Endothelial cell of hepatic sinusoid (primary cell): Measurements from ENCODE around the gene GAL.

Experiments
- in situ Hi-C: cut with HindIII; loops from 2 replicates; pipeline ENCODE4 v1.10.0; 2017; ENCODE audit warnings: low sequenced_read_pairs

The GAL gene

GRCh38 chr11:68698993-68699392 is 14.6 kb downstream of the GAL start:
- in situ Hi-C loops: no loop called here

- in situ Hi-C loops: loop anchor here (5.0 kb wide), 1 partner anchor 52 kb away; no protein-coding TSS in a partner anchor
Observed at GRCh38 chr11:68704887-68705286, 20.5 kb downstream of the GAL start.

GRCh38 chr11:68707527-68707926 is 23.2 kb downstream of the GAL start:
- in situ Hi-C loops: no loop called here

GRCh38 chr11:68709062-68709461 is 24.7 kb downstream of the GAL start:
- in situ Hi-C loops: no loop called here

GRCh38 chr11:68710409-68710808 is 26.1 kb downstream of the GAL start:
- in situ Hi-C loops: no loop called here

GRCh38 chr11:68711114-68711513 is 26.8 kb downstream of the GAL start:
- in situ Hi-C loops: no loop called here

GRCh38 chr11:68714060-68714856 is 29.9 kb downstream of the GAL start:
- in situ Hi-C loops: no loop called here

- in situ Hi-C loops: no loop called here
Observed at GRCh38 chr11:68715456-68716122, 31.2 kb downstream of the GAL start.

- in situ Hi-C loops: no loop called here
Observed at GRCh38 chr11:68721075-68721474, 36.7 kb downstream of the GAL start.

- in situ Hi-C loops: no loop called here
Observed at GRCh38 chr11:68722143-68722542, 37.8 kb downstream of the GAL start.

GRCh38 chr11:68724293-68724692 is 39.9 kb downstream of the GAL start:
- in situ Hi-C loops: no loop called here

GRCh38 chr11:68727783-68728182 is 43.4 kb downstream of the GAL start:
- in situ Hi-C loops: no loop called here

GRCh38 chr11:68734111-68734510 is 49.8 kb downstream of the GAL start:
- in situ Hi-C loops: no loop called here

GRCh38 chr11:68735125-68735524 is 50.8 kb downstream of the GAL start:
- in situ Hi-C loops: no loop called here

GRCh38 chr11:68735646-68736045 is 51.3 kb downstream of the GAL start:
- in situ Hi-C loops: no loop called here
